Retinal pigment epithelial cell (primary cell): Measurements from ENCODE around the gene C5AR2.
"Not testable (repeated sequence)": the region's sequence is repeated elsewhere in the genome, so short reads cannot be mapped to it uniquely, and the experiment has no call there.

Experiments
- DNase-seq: peaks from one replicate; pipeline ENCODE4 v3.0.0-alpha.2; 2010; ENCODE audit warnings: low read depth
- H3K4me3 ChIP-seq: 2 replicates; pipeline ENCODE4 v1.5.1; 2011; ENCODE audit warnings: mild to moderate bottlenecking, low read length, control low read depth, moderate library complexity
- TF ChIP-seq, protein P1 (sequence below): conservative IDR thresholded peaks from 2 replicates; pipeline ENCODE4 v1.5.1; 2011; ENCODE audit warnings: low read depth, low read length, control low read depth, inconsistent platforms

Gene C5AR2

GRCh38 chr19:47323409-47323808 lies 8.6 kb upstream of the C5AR2 start:
- H3K4me3 ChIP-seq, result no peak overlapping the region
- DNase-seq, result no peak
- TF ChIP-seq, protein P1, sequence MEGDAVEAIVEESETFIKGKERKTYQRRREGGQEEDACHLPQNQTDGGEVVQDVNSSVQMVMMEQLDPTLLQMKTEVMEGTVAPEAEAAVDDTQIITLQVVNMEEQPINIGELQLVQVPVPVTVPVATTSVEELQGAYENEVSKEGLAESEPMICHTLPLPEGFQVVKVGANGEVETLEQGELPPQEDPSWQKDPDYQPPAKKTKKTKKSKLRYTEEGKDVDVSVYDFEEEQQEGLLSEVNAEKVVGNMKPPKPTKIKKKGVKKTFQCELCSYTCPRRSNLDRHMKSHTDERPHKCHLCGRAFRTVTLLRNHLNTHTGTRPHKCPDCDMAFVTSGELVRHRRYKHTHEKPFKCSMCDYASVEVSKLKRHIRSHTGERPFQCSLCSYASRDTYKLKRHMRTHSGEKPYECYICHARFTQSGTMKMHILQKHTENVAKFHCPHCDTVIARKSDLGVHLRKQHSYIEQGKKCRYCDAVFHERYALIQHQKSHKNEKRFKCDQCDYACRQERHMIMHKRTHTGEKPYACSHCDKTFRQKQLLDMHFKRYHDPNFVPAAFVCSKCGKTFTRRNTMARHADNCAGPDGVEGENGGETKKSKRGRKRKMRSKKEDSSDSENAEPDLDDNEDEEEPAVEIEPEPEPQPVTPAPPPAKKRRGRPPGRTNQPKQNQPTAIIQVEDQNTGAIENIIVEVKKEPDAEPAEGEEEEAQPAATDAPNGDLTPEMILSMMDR, result no peak

- TF ChIP-seq, protein P1, result no peak
- no peak for DNase-seq
- H3K4me3 ChIP-seq, result no peak overlapping the region
Measured at GRCh38 chr19:47323872-47324271, 8.1 kb upstream of the C5AR2 start.

DNA sequence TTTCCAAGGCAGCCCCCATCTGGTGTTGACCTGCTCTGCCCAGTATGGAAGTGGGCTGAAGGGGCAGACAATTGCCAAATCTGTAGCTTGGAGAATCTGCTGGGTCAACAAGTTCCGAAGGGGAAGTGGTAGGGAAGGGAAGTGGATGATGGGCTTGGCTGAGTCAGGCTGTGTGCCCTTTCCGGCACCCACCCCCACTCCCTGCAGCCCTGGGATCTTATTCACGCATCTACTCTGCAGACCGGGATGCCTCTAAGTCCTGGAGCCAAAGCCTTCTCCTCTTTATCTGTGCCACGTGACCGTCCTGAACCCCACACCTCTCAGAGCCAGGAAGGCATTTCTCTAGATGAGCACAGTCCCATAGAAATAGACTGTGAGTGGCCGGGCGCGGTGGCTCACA lies 7.5 kb upstream of the C5AR2 start:
- TF ChIP-seq, protein P1, result no peak
- no peak for DNase-seq
- H3K4me3 ChIP-seq, result no peak overlapping the region

DNA sequence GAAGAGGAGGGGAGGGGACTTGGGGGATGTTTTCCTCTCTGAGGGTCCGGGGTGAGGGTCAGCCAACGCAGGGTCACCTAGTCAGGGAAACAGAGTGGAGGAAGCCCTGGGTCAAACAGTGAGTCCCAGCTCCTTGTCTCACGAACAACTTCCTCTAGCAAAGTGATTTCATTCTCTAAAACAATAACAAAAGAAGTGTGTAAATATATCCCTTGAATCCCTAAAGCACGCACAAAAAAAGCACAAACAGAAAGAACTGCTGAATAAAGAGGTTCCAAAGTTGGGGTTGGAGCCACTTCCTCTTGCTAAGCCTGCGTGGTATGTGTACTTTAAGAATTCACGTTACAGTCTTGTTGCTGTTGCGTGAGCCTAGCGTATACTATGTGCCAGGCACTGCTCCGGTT lies 1.5 kb upstream of the C5AR2 start:
- no peak overlapping the region for H3K4me3 ChIP-seq
- peak; percentile 40 for DNase-seq
- TF ChIP-seq, protein P1, result no peak

GRCh38 chr19:47331490-47331889 lies 485 bp upstream of the C5AR2 start:
- TF ChIP-seq, protein P1, result no peak
- no peak for DNase-seq
- H3K4me3 ChIP-seq, result no peak overlapping the region

DNA sequence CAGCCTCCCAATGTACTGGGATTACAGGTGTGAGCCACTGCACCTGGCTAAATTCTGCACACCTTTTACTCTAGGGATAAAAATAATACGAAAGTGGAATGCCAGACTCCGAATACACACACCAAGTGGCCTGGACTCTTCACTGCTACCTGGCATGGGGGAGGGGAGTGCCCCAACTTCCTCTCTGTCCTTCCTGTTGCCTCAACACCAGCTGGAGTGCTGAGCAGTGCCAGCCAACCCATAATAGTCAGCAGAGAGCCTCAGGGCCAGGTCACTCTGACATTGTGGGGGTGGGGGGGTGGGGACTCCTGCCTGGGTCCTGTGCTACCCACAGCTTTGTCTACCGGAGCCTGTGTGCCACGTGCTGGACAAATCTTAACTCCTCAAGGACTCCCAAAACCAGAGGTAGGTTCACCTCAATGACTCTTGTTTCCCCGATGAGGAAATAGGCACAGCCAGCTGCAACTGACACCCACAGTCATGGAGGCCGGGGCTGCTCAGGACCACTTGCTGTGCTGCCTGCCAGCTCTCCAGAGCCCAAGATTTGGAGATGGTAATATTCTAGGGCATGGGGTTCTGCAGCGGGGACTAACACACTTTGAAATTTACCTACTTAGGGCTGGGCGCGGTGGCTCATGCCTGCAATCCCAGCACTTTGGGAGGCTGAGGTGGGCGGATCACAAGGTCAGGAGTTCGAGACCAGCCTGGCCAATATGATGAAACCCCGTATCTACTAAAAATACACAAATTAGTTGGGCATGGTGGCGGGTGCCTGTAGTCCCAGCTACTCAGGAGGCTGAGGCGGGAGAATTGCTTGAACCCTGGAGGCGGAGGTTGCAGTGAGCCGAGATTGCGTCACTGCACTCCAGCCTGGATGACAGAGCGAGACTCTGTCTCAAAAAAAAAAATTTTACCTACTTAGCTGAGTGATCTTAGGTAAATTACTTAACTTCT lies 5.1 kb downstream of the C5AR2 start:
- not testable (repeated sequence) for DNase-seq, H3K4me3 ChIP-seq

DNA sequence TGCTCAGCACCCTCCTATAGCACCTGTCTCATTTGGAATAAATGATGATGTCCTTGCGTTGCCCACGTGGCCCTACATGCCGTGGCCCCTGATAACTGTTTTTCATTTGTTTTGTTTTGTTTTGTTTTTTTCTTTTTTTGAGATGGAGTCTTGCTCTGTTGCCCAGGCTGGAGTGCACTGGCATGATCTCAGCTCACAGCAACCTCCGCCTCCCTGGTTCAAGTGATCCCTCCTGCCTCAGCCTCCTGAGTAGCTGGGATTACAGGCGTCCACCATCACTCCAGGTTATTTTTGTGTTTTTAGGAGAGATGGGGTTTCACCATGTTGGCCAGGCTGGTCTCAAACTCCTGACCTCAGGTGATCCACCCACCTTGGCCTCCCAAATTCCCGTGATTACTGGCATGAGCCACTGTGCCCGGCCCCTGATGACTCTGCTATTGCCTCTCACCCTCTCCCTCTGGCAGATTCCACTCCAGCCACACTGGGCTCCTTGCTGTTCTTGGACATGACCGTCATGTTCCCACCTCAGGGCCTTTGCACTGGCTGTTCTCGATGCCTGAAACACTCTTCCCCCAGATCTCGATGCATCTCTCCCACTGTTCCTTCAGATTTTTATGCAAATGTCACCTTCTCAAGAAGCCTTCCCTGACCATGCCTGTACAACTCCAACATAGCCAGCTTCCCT lies 7.4 kb downstream of the C5AR2 start:
- TF ChIP-seq, protein P1, result no peak
- DNase-seq, result no peak
- H3K4me3 ChIP-seq, result no peak overlapping the region
